HG03196 (cell line): Measurements from ENCODE around the gene UBN1.
A peak's percentile ranks its signal among the peaks of the same experiment; 100 is the strongest.

ENCODE experiments used
- ATAC-seq: cut with Tn5 transposase; IDR thresholded peaks from one replicate; pipeline ENCODE4 v1.9.1; 2021; ENCODE audit not compliant: unreplicated experiment

The UBN1 gene

GRCh38 chr16:4846901-4847773 is at the start of gene UBN1, which contains the start of gene GLYR1:
TSS of gene UBN1 (plus strand) at chr16:4847481. CDS start at chr16:4852918, 5,437 bp downstream.
TSS of gene GLYR1 (minus strand) at chr16:4847288. CDS start at chr16:4847265, 23 bp downstream.
- peak; percentile 90 for ATAC-seq

- no peak for ATAC-seq
Measured at GRCh38 chr16:4797805-4798252, 49.5 kb upstream of the UBN1 start.

- ATAC-seq: no peak
Measured at GRCh38 chr16:4798456-4798855, 48.8 kb upstream of the UBN1 start.

- ATAC-seq: no peak
Measured at GRCh38 chr16:4799171-4799855, 48.0 kb upstream of the UBN1 start.

GRCh38 chr16:4800290-4801041 is 46.8 kb upstream of the UBN1 start:
- ATAC-seq: no peak

GRCh38 chr16:4801051-4801961 is 46.0 kb upstream of the UBN1 start:
- ATAC-seq: no peak

- ATAC-seq: peak; percentile 44
Measured at GRCh38 chr16:4801962-4802658, 45.2 kb upstream of the UBN1 start, which contains the start of gene ROGDI. TSS of gene ROGDI (minus strand) at chr16:4802633. CDS start at chr16:4802571, 62 bp downstream.

- peak; percentile 86 for ATAC-seq
Measured at GRCh38 chr16:4802659-4803287, 44.5 kb upstream of the UBN1 start.

GRCh38 chr16:4803401-4803844 is 43.9 kb upstream of the UBN1 start:
- no peak for ATAC-seq

- no peak for ATAC-seq
Measured at GRCh38 chr16:4803898-4804762, 43.2 kb upstream of the UBN1 start.

- no peak for ATAC-seq
Measured at GRCh38 chr16:4805231-4805630, 42.0 kb upstream of the UBN1 start.

- ATAC-seq: no peak
Measured at GRCh38 chr16:4806280-4806679, 41.0 kb upstream of the UBN1 start.

GRCh38 chr16:4811242-4811641 is 36.0 kb upstream of the UBN1 start:
- ATAC-seq: no peak

GRCh38 chr16:4811773-4812172 is 35.5 kb upstream of the UBN1 start:
- ATAC-seq: no peak

GRCh38 chr16:4813251-4814003 is 33.9 kb upstream of the UBN1 start:
- ATAC-seq: no peak

- no peak for ATAC-seq
Measured at GRCh38 chr16:4814046-4814445, 33.2 kb upstream of the UBN1 start.

- ATAC-seq: no peak
Measured at GRCh38 chr16:4814542-4815173, 32.6 kb upstream of the UBN1 start.
